Large intestine (tissue), 3 donors: Measurements from ENCODE around the gene BAZ1A. TPM values are rescaled to one million over a fixed set of nuclear protein-coding genes. Genes with fewer than 3 reads are reported as not detected.
"Not testable (repeated sequence)": the region's sequence is repeated elsewhere in the genome, so short reads cannot be mapped to it uniquely, and the experiment has no call there.

Experiments
- DNase-seq, 2 donors: peaks; one replicate each; pipeline versions ENCODE4 v3.0.0 to v3.0.0-alpha.2; 2013
- H3K27ac ChIP-seq: one replicate; pipeline ENCODE4 v1.5.1; 2013; ENCODE audit warnings: low read length
- H3K27me3 ChIP-seq: 2 replicates; pipeline ENCODE4 v1.6.1; 2013; ENCODE audit warnings: low read length; ENCODE audit not compliant: control insufficient read depth, insufficient read depth
- H3K36me3 ChIP-seq: 2 replicates; pipeline ENCODE4 v1.6.1; 2013; ENCODE audit warnings: low read length; ENCODE audit not compliant: control insufficient read depth, insufficient read depth
- H3K4me1 ChIP-seq: one replicate; pipeline ENCODE4 v1.6.1; 2013; ENCODE audit warnings: low read length; ENCODE audit not compliant: control insufficient read depth, insufficient read depth
- H3K4me3 ChIP-seq: one replicate; pipeline ENCODE4 v1.5.1; 2013; ENCODE audit warnings: low read length
- H3K9me3 ChIP-seq: one replicate; pipeline ENCODE4 v1.6.1; 2013; ENCODE audit warnings: mild to moderate bottlenecking, low read depth, low read length, moderate library complexity; ENCODE audit not compliant: control insufficient read depth
- WGBS: methylation state at CpG from one replicate; pipeline ENCODE4 v1.1.5; 2013; ENCODE audit warnings: low lambda C conversion rate; ENCODE audit not compliant: insufficient coverage; 5-methylcytosine and 5-hydroxymethylcytosine counted together
- polyA plus RNA-seq: library from polyadenylated mRNA; unstranded; fragments of 120-200 nt; gene quantifications from one replicate; pipeline ENCODE4 v1.2.1, GENCODE V29; 2013

BAZ1A gene
- polyA plus RNA-seq, 1 donor = 26.7 TPM

GRCh38 chr14:34824256-34824655 lies 50.9 kb downstream of the BAZ1A start:
- no peak for DNase-seq
- no peaks in the 10 kb centered on the region for H3K9me3 ChIP-seq
- H3K36me3 ChIP-seq = peaks cover 14% of the 10 kb centered on the region
- H3K4me1 ChIP-seq = no peaks in the 10 kb centered on the region
- no peak overlapping the region for H3K4me3 ChIP-seq
- no CpG with 5 or more reads among the region's 1 CpG for WGBS
- no peaks in the 10 kb centered on the region for H3K27me3 ChIP-seq
- H3K27ac ChIP-seq = no peak overlapping the region

GRCh38 chr14:34817768-34818167 lies 57.4 kb downstream of the BAZ1A start:
- peaks cover 7% of the 10 kb centered on the region for H3K36me3 ChIP-seq
- no peaks in the 10 kb centered on the region for H3K27me3 ChIP-seq
- no peak for DNase-seq
- H3K4me3 ChIP-seq = no peak overlapping the region
- no CpG with 5 or more reads among the region's 2 CpGs for WGBS
- no peaks in the 10 kb centered on the region for H3K9me3 ChIP-seq
- no peaks in the 10 kb centered on the region for H3K4me1 ChIP-seq
- no peak overlapping the region for H3K27ac ChIP-seq

GRCh38 chr14:34810028-34810427 lies 65.1 kb downstream of the BAZ1A start:
- H3K9me3 ChIP-seq = no peaks in the 10 kb centered on the region
- no peaks in the 10 kb centered on the region for H3K27me3 ChIP-seq
- H3K4me1 ChIP-seq = no peaks in the 10 kb centered on the region
- no peak for DNase-seq
- H3K4me3 ChIP-seq = no peak overlapping the region
- WGBS = 100% methylated on average over 2 of the region's 2 CpGs
- H3K27ac ChIP-seq = no peak overlapping the region
- H3K36me3 ChIP-seq = peaks cover 4% of the 10 kb centered on the region

GRCh38 chr14:34806257-34806656 lies 68.9 kb downstream of the BAZ1A start:
- DNase-seq = no peak
- Histone ChIP-seq H3K9me3 (no peaks in the 10 kb centered on the region), H3K4me1 (no peaks in the 10 kb centered on the region), H3K4me3 (no peak overlapping the region), H3K36me3 (peaks cover 23% of the 10 kb centered on the region), H3K27ac (no peak overlapping the region), H3K27me3 (no peaks in the 10 kb centered on the region)
- 100% methylated on average over 2 of the region's 3 CpGs for WGBS

- Histone ChIP-seq H3K27ac (no peak overlapping the region), H3K4me3 (no peak overlapping the region), H3K9me3 (no peaks in the 10 kb centered on the region), H3K36me3 (peaks cover 23% of the 10 kb centered on the region), H3K4me1 (no peaks in the 10 kb centered on the region), H3K27me3 (no peaks in the 10 kb centered on the region)
- WGBS = 100% methylated on average over 2 of the region's 3 CpGs
- DNase-seq = no peak
Observed at GRCh38 chr14:34804933-34805332, 70.2 kb downstream of the BAZ1A start.

- H3K4me1 ChIP-seq, DNase-seq, H3K27me3 ChIP-seq, H3K4me3 ChIP-seq, H3K27ac ChIP-seq, H3K9me3 ChIP-seq: not testable (repeated sequence)
- peaks cover 33% of the 10 kb centered on the region for H3K36me3 ChIP-seq
- no CpG with 5 or more reads among the region's 2 CpGs for WGBS
Observed at GRCh38 chr14:34798861-34799260, 76.3 kb downstream of the BAZ1A start.

- H3K36me3 ChIP-seq = peaks cover 32% of the 10 kb centered on the region
- no peak for DNase-seq
- no peak overlapping the region for H3K4me3 ChIP-seq
- no CpG with 5 or more reads among the region's 24 CpGs for WGBS
- H3K4me1 ChIP-seq = no peaks in the 10 kb centered on the region
- H3K27me3 ChIP-seq = no peaks in the 10 kb centered on the region
- peaks cover 7% of the 10 kb centered on the region for H3K9me3 ChIP-seq
- H3K27ac ChIP-seq = no peak overlapping the region
Observed at GRCh38 chr14:34797747-34798583, 77.2 kb downstream of the BAZ1A start.

GRCh38 chr14:34796902-34797301 lies 78.3 kb downstream of the BAZ1A start:
- peaks cover 7% of the 10 kb centered on the region for H3K9me3 ChIP-seq
- no peak for DNase-seq
- no peak overlapping the region for H3K27ac ChIP-seq
- no CpG with 5 or more reads among the region's 1 CpG for WGBS
- no peaks in the 10 kb centered on the region for H3K27me3 ChIP-seq
- no peak overlapping the region for H3K4me3 ChIP-seq
- H3K4me1 ChIP-seq = no peaks in the 10 kb centered on the region
- H3K36me3 ChIP-seq = peaks cover 25% of the 10 kb centered on the region

GRCh38 chr14:34794941-34795340 lies 80.2 kb downstream of the BAZ1A start:
- Histone ChIP-seq H3K36me3 (peaks cover 24% of the 10 kb centered on the region), H3K27ac (no peak overlapping the region)
- WGBS = 80% methylated on average over 1 of the region's 1 CpG

GRCh38 chr14:34794217-34794616 lies 80.9 kb downstream of the BAZ1A start:
- no peak overlapping the region for H3K27ac ChIP-seq
- peaks cover 7% of the 10 kb centered on the region for H3K9me3 ChIP-seq
- no peak overlapping the region for H3K4me3 ChIP-seq
- DNase-seq = no peak
- H3K27me3 ChIP-seq = no peaks in the 10 kb centered on the region
- no CpG with 5 or more reads among the region's 2 CpGs for WGBS
- no peaks in the 10 kb centered on the region for H3K4me1 ChIP-seq
- H3K36me3 ChIP-seq = peaks cover 18% of the 10 kb centered on the region

More at GRCh38 chr14:34794941-34795340, 80.2 kb downstream of the BAZ1A start:
- Histone ChIP-seq H3K9me3 (peaks cover 7% of the 10 kb centered on the region), H3K4me1 (no peaks in the 10 kb centered on the region), H3K4me3 (no peak overlapping the region), H3K27me3 (no peaks in the 10 kb centered on the region)
- no peak for DNase-seq

- Histone ChIP-seq H3K27me3 (no peaks in the 10 kb centered on the region), H3K4me1 (no peaks in the 10 kb centered on the region), H3K4me3 (no peak overlapping the region), H3K36me3 (peaks cover 12% of the 10 kb centered on the region), H3K27ac (no peak overlapping the region), H3K9me3 (peaks cover under 1% of the 10 kb centered on the region)
- DNase-seq = no peak
- WGBS = 100% methylated on average over 1 of the region's 1 CpG
Observed at GRCh38 chr14:34792598-34792997, 82.6 kb downstream of the BAZ1A start.
